HG02943 (cell line): ENCODE results near the gene MRPS34.
"Not testable (repeated sequence)": the region's sequence is repeated elsewhere in the genome, so short reads cannot be mapped to it uniquely, and the experiment has no call there.

Source experiments
- ATAC-seq: cut with Tn5 transposase; IDR thresholded peaks from one replicate; pipeline ENCODE4 v1.9.1; 2021; ENCODE audit warnings: mild to moderate bottlenecking, low read depth, moderate library complexity; ENCODE audit not compliant: unreplicated experiment

The MRPS34 gene

GRCh38 chr16:1772908-1773702, at the start of gene MRPS34:
TSS of gene MRPS34 (minus strand) at chr16:1773134. CDS start at chr16:1773119, 15 bp downstream.
- peak; percentile 49 for ATAC-seq

GRCh38 chr16:1821861-1822611, 49.1 kb upstream of the MRPS34 start:
- ATAC-seq = no peak

GRCh38 chr16:1820946-1821290, 48.0 kb upstream of the MRPS34 start:
- no peak for ATAC-seq

GRCh38 chr16:1820096-1820945, 47.4 kb upstream of the MRPS34 start:
- no peak for ATAC-seq

GRCh38 chr16:1819611-1820010, 46.7 kb upstream of the MRPS34 start:
- no peak for ATAC-seq

- no peak for ATAC-seq
Measured at GRCh38 chr16:1818873-1819525, 46.1 kb upstream of the MRPS34 start.

GRCh38 chr16:1818204-1818872, 45.4 kb upstream of the MRPS34 start:
- no peak for ATAC-seq

GRCh38 chr16:1817716-1818115, 44.8 kb upstream of the MRPS34 start:
- no peak for ATAC-seq

GRCh38 chr16:1817276-1817589, 44.3 kb upstream of the MRPS34 start:
- ATAC-seq = no peak

GRCh38 chr16:1816396-1817275, 43.7 kb upstream of the MRPS34 start:
- no peak for ATAC-seq

- ATAC-seq = no peak
Measured at GRCh38 chr16:1815461-1815860, 42.5 kb upstream of the MRPS34 start.

GRCh38 chr16:1812732-1813163, 39.8 kb upstream of the MRPS34 start:
- no peak for ATAC-seq

GRCh38 chr16:1810536-1810935, 37.6 kb upstream of the MRPS34 start:
- no peak for ATAC-seq

GRCh38 chr16:1810106-1810505, 37.2 kb upstream of the MRPS34 start:
- no peak for ATAC-seq

GRCh38 chr16:1809281-1809801, 36.4 kb upstream of the MRPS34 start:
- ATAC-seq = no peak

GRCh38 chr16:1808691-1809090, 35.8 kb upstream of the MRPS34 start:
- no peak for ATAC-seq

- ATAC-seq = no peak
Measured at GRCh38 chr16:1807626-1808025, 34.7 kb upstream of the MRPS34 start.

GRCh38 chr16:1800701-1801100, 27.8 kb upstream of the MRPS34 start:
- ATAC-seq = no peak

GRCh38 chr16:1799263-1799662, 26.3 kb upstream of the MRPS34 start:
- not testable (repeated sequence) for ATAC-seq
